KMS-11 (cell line): Measurements from ENCODE around the gene CCL13.

Experiments
- H2AFZ ChIP-seq: fragments of 200-600 bp; sonication (generic); 2 replicates; pipeline ENCODE4 v1.6.1; 2016; ENCODE audit warnings: antibody characterized with exemption, mixed run types, low read depth
- H3K27ac ChIP-seq: fragments of 200-600 bp; sonication (generic); 2 replicates; pipeline ENCODE4 v1.6.1; 2016; ENCODE audit warnings: mild to moderate bottlenecking, mixed run types
- H3K27me3 ChIP-seq: fragments of 200-600 bp; sonication (generic); 2 replicates; pipeline ENCODE4 v1.6.1; 2017; ENCODE audit warnings: mild to moderate bottlenecking, low read depth, mixed run types, moderate library complexity; ENCODE audit not compliant: insufficient read depth
- H3K36me3 ChIP-seq: fragments of 200-600 bp; sonication (generic); 2 replicates; pipeline ENCODE4 v1.6.1; 2017; ENCODE audit warnings: mild to moderate bottlenecking, mixed run types; ENCODE audit not compliant: insufficient read depth
- H3K4me1 ChIP-seq: fragments of 200-600 bp; sonication (generic); 2 replicates; pipeline ENCODE4 v1.6.1; 2016; ENCODE audit warnings: mild to moderate bottlenecking, low read depth, mixed run types; ENCODE audit not compliant: poor library complexity, severe bottlenecking
- H3K4me2 ChIP-seq: fragments of 200-600 bp; sonication (generic); 2 replicates; pipeline ENCODE4 v1.7.0; 2016; ENCODE audit warnings: mild to moderate bottlenecking, mixed run types
- H3K4me3 ChIP-seq: fragments of 200-600 bp; sonication (generic); IDR thresholded peaks from 2 replicates; pipeline ENCODE4 v1.6.1; 2017; ENCODE audit warnings: low read depth, low read length, mixed read lengths; ENCODE audit not compliant: insufficient read depth
- H3K79me2 ChIP-seq: fragments of 200-600 bp; sonication (generic); 2 replicates; pipeline ENCODE4 v1.6.1; 2016; ENCODE audit warnings: low read depth, mixed run types; ENCODE audit not compliant: insufficient read depth
- H3K9ac ChIP-seq: fragments of 200-600 bp; sonication (generic); 2 replicates; pipeline ENCODE4 v1.6.1; 2016; ENCODE audit warnings: mild to moderate bottlenecking, mixed run types
- H4K20me1 ChIP-seq: fragments of 200-600 bp; sonication (generic); 2 replicates; pipeline ENCODE4 v1.6.1; 2016; ENCODE audit warnings: mild to moderate bottlenecking, mixed run types; ENCODE audit not compliant: insufficient read depth
- CTCF ChIP-seq: fragments of 200-600 bp; sonication (generic); conservative IDR thresholded peaks from 2 replicates; pipeline ENCODE4 v1.6.1; 2017; ENCODE audit warnings: low read depth, mild to moderate bottlenecking, antibody characterized with exemption, low read length, moderate library complexity, mixed read lengths

Gene CCL13

GRCh38 chr17:34312080-34312479 lies 44.2 kb upstream of the CCL13 start:
- Histone ChIP-seq H3K4me1 (peaks cover 13% of the 10 kb centered on the region), H3K27me3 (no peaks in the 10 kb centered on the region), H3K36me3 (no peaks in the 10 kb centered on the region), H3K4me2 (no peak overlapping the region), H3K27ac (no peak overlapping the region), H3K4me3 (no peak overlapping the region), H4K20me1 (no peaks in the 10 kb centered on the region), H2AFZ (no peak overlapping the region), H3K9ac (no peak overlapping the region), H3K79me2 (no peaks in the 10 kb centered on the region)
- TF ChIP-seq CTCF = no peak

GRCh38 chr17:34313164-34313563 lies 43.1 kb upstream of the CCL13 start:
- no peaks in the 10 kb centered on the region for H3K36me3 ChIP-seq
- H3K27ac ChIP-seq = no peak overlapping the region
- H2AFZ ChIP-seq = no peak overlapping the region
- no peak overlapping the region for H3K9ac ChIP-seq
- H4K20me1 ChIP-seq = no peaks in the 10 kb centered on the region
- peaks cover 2% of the 10 kb centered on the region for H3K4me1 ChIP-seq
- H3K4me3 ChIP-seq = no peak overlapping the region
- H3K4me2 ChIP-seq = no peak overlapping the region
- no peaks in the 10 kb centered on the region for H3K27me3 ChIP-seq
- no peak for TF ChIP-seq CTCF
- H3K79me2 ChIP-seq = no peaks in the 10 kb centered on the region

GRCh38 chr17:34314279-34314678 lies 42.0 kb upstream of the CCL13 start:
- Histone ChIP-seq H3K27ac (no peak overlapping the region), H3K4me1 (no peaks in the 10 kb centered on the region), H2AFZ (no peak overlapping the region), H3K27me3 (no peaks in the 10 kb centered on the region), H3K4me3 (no peak overlapping the region), H3K79me2 (no peaks in the 10 kb centered on the region), H4K20me1 (no peaks in the 10 kb centered on the region), H3K36me3 (no peaks in the 10 kb centered on the region), H3K9ac (no peak overlapping the region), H3K4me2 (no peak overlapping the region)
- TF ChIP-seq CTCF = no peak

- Histone ChIP-seq H3K4me3 (no peak overlapping the region), H3K27ac (no peak overlapping the region), H4K20me1 (no peaks in the 10 kb centered on the region), H3K36me3 (no peaks in the 10 kb centered on the region), H3K27me3 (no peaks in the 10 kb centered on the region), H3K4me1 (no peaks in the 10 kb centered on the region), H3K79me2 (no peaks in the 10 kb centered on the region), H2AFZ (no peak overlapping the region), H3K4me2 (no peak overlapping the region), H3K9ac (no peak overlapping the region)
- TF ChIP-seq CTCF = peak; percentile 56
Observed at GRCh38 chr17:34318474-34318873, 37.8 kb upstream of the CCL13 start.
